HCT116 (cell line): ENCODE results near the gene PPM1F. TPM values are rescaled to one million over a fixed set of nuclear protein-coding genes. Genes with fewer than 3 reads are reported as not detected.

ENCODE experiments used
- ATAC-seq: fragments of 200-7000 bp; cut with Tn5 transposase; 2 replicates; pipeline ENCODE4 v1.9.1; 2020; ENCODE audit warnings: mild to moderate bottlenecking, moderate library complexity
- BruUV-seq: library from RNA; stranded (reverse); fragments of 400-500 nt; replicated peaks from 2 replicates; lab custom pipeline; 2021; lab: Mats Ljungman, UMichigan
- CTCF ChIA-PET: fragments of 300-600 bp; sonication (Branson Sonifier 250); formaldehyde crosslinking; loops from one replicate; lab custom pipeline; 2021; ENCODE audit warnings: antibody characterized with exemption; lab: Charles Lee
- POLR2A ChIA-PET: fragments of 300-600, 350-600 bp; sonication (Branson Sonifier 250); formaldehyde crosslinking; loops from one replicate; lab custom pipeline; 2021; ENCODE audit warnings: antibody characterized with exemption; lab: Charles Lee
- RAD21 ChIA-PET, 2 experiments: fragments of 300-600 bp; sonication (Branson Sonifier 250); formaldehyde crosslinking; loops; one replicate each; lab custom pipeline; 2023; ENCODE audit warnings: low total read pairs in 2 of 2; ENCODE audit not compliant: uncharacterized antibody in 2 of 2, unreplicated experiment in 2 of 2, low non-redundant PET in 1 of 2; lab: Charles Lee
- DNase-seq: peaks from one replicate; pipeline ENCODE4 v3.0.0-alpha.2; 2010; ENCODE audit warnings: low read depth, low spot score
- H2AFZ ChIP-seq: fragments of 200-600 bp; shearing (Covaris generic), sonication (generic); 2 replicates; pipeline ENCODE4 v1.6.1; 2017; ENCODE audit warnings: low read depth, mixed run types, mixed read lengths, antibody characterized with exemption, low read length; ENCODE audit not compliant: poor library complexity, severe bottlenecking
- H3K27ac ChIP-seq: 2 replicates; pipeline ENCODE4 v1.5.1; 2012; ENCODE audit warnings: low read depth, low read length
- H3K27me3 ChIP-seq: fragments of 200-600 bp; sonication (generic); 2 replicates; pipeline ENCODE4 v1.6.1; 2016; ENCODE audit warnings: mixed run types, low read length, mixed read lengths; ENCODE audit not compliant: insufficient read depth
- H3K36me3 ChIP-seq, 2 experiments: fragments of 200-500 bp in 1 of 2; fragments of 200-600 bp in 1 of 2; sonication (Bioruptor generic) in 1 of 2; sonication (generic) in 1 of 2; 2 replicates each; pipeline versions ENCODE4 v1.5.1 to v1.6.1; 2014 to 2016; ENCODE audit warnings: low read length in 2 of 2, inconsistent platforms in 1 of 2, mixed read lengths in 1 of 2, mixed run types in 1 of 2; ENCODE audit not compliant: insufficient read depth in 2 of 2, control insufficient read depth in 1 of 2
- H3K4me1 ChIP-seq, 2 experiments: fragments of 200-600 bp in 1 of 2; sonication (generic) in 1 of 2; 2 replicates each; pipeline versions ENCODE4 v1.5.1 to v1.6.1; 2012 to 2017; ENCODE audit warnings: low read length in 2 of 2, inconsistent platforms in 1 of 2, mild to moderate bottlenecking in 1 of 2, mixed read lengths in 1 of 2, mixed run types in 1 of 2, moderate library complexity in 1 of 2; ENCODE audit not compliant: insufficient read depth in 2 of 2, control insufficient read depth in 1 of 2
- H3K4me2 ChIP-seq: fragments of 200-600 bp; sonication (generic); 2 replicates; pipeline ENCODE4 v1.6.1; 2017; ENCODE audit warnings: mixed run types, low read length, mixed read lengths
- H3K4me3 ChIP-seq, 2 experiments: fragments of 200-600 bp in 1 of 2; sonication (generic) in 1 of 2; replicated peaks in 1 of 2; 2 replicates each; pipeline ENCODE4 v1.5.1; 2011 to 2016; ENCODE audit warnings: low read length in 2 of 2, control low read depth in 1 of 2, low read depth in 1 of 2, mild to moderate bottlenecking in 1 of 2, mixed read lengths in 1 of 2, mixed run types in 1 of 2
- H3K79me2 ChIP-seq: fragments of 200-600 bp; sonication (generic); 2 replicates; pipeline ENCODE4 v1.6.1; 2017; ENCODE audit warnings: mild to moderate bottlenecking, mixed run types, low read length, moderate library complexity, mixed read lengths; ENCODE audit not compliant: insufficient read depth
- H3K9ac ChIP-seq: fragments of 200-600 bp; sonication (generic); 2 replicates; pipeline ENCODE4 v1.6.1; 2016; ENCODE audit warnings: low read length, mixed read lengths
- H3K9me2 ChIP-seq: fragments of 200-600 bp; sonication (generic), shearing (Covaris generic); 2 replicates; pipeline ENCODE4 v1.6.1; 2017; ENCODE audit warnings: mixed run types, mild to moderate bottlenecking, moderate library complexity; ENCODE audit not compliant: insufficient read depth
- H3K9me3 ChIP-seq, 2 experiments: fragments of 200-500 bp in 1 of 2; fragments of 200-600 bp in 1 of 2; sonication (Bioruptor generic) in 1 of 2; sonication (generic) in 1 of 2; 2 replicates each; pipeline ENCODE4 v1.6.1; 2014 to 2017; ENCODE audit warnings: low read length in 2 of 2, mixed read lengths in 2 of 2, inconsistent platforms in 1 of 2, low read depth in 1 of 2, mild to moderate bottlenecking in 1 of 2, mixed run types in 1 of 2, moderate library complexity in 1 of 2; ENCODE audit not compliant: control insufficient read depth in 1 of 2, insufficient read depth in 1 of 2
- H4K20me1 ChIP-seq: fragments of 200-600 bp; sonication (generic), shearing (Covaris generic); 2 replicates; pipeline ENCODE4 v1.6.1; 2017; ENCODE audit warnings: mixed run types, mild to moderate bottlenecking, moderate library complexity; ENCODE audit not compliant: insufficient read depth
- EGR1 ChIP-seq: IDR thresholded peaks from 2 replicates; pipeline ENCODE4 v1.6.1; 2012; ENCODE audit warnings: low read depth
- EZH2 ChIP-seq: fragments of 200-600 bp; sonication (generic); IDR thresholded peaks from 2 replicates; pipeline ENCODE4 v1.6.1; 2017; ENCODE audit warnings: antibody characterized with exemption, mixed run types
- FOSL1 ChIP-seq: IDR thresholded peaks from 2 replicates; pipeline ENCODE4 v1.6.1; 2012; ENCODE audit warnings: low read depth
- POLR2A ChIP-seq: IDR thresholded peaks from 2 replicates; pipeline ENCODE4 v1.7.0; 2011; ENCODE audit warnings: borderline replicate concordance; ENCODE audit not compliant: insufficient read depth, insufficient read length; ENCODE audit errors: extremely low read depth
- POLR2AphosphoS5 ChIP-seq: IDR thresholded peaks from 2 replicates; pipeline ENCODE4 v1.6.1; 2011; ENCODE audit warnings: mild to moderate bottlenecking, low read depth, low read length, moderate library complexity
- TCF7L2 ChIP-seq: IDR thresholded peaks from 2 replicates; pipeline ENCODE4 v1.7.0; 2011; ENCODE audit warnings: borderline replicate concordance, inconsistent platforms; ENCODE audit not compliant: insufficient read depth, insufficient read length; ENCODE audit errors: extremely low read depth
- ZNF274 ChIP-seq: fragments of 200-500 bp; sonication (Bioruptor generic); IDR thresholded peaks from 2 replicates; pipeline ENCODE4 v1.6.1; 2014; ENCODE audit warnings: mild to moderate bottlenecking, low read depth, low read length, inconsistent platforms
- intact Hi-C: fragments of 100-400 bp; cut with micrococcal nuclease; formaldehyde crosslinking; loops from 2 replicates; pipeline ENCODE4 v1.10.0; 2022
- total RNA-seq: library from RNA; stranded (reverse); gene quantifications from one replicate; pipeline ENCODE4 v1.2.1, GENCODE V29; 2021; ENCODE audit not compliant: unreplicated experiment
- TF ChIP-seq, protein P1 (sequence below): IDR thresholded peaks from 2 replicates; pipeline ENCODE4 v1.6.1; 2012
- TF ChIP-seq, protein P2 (sequence below): IDR thresholded peaks from 2 replicates; pipeline ENCODE4 v1.6.1; 2012; ENCODE audit warnings: low read depth

PPM1F gene
- total RNA-seq, 1 experiment from 2014 or later: 27.3 TPM

- H2AFZ ChIP-seq: no peak overlapping the region
- no peaks in the 10 kb centered on the region for H3K9me2 ChIP-seq
- H3K9ac ChIP-seq: no peak overlapping the region
- POLR2A ChIA-PET: no interaction called here
- intact Hi-C loops: no loop called here
- no peak overlapping the region for H3K4me3 ChIP-seq
- no peaks in the 10 kb centered on the region for H3K4me1 ChIP-seq
- H4K20me1 ChIP-seq: no peaks in the 10 kb centered on the region
- no peak for DNase-seq
- no peaks in the 10 kb centered on the region for H3K9me3 ChIP-seq
- H3K36me3 ChIP-seq: no peaks in the 10 kb centered on the region
- no peak for ATAC-seq
- no peak overlapping the region for H3K27ac ChIP-seq
- H3K27me3 ChIP-seq: no peaks in the 10 kb centered on the region
- BruUV-seq: no TSS peak
- H3K4me2 ChIP-seq: no peak overlapping the region
- CTCF ChIA-PET: no interaction called here
- H3K79me2 ChIP-seq: no peaks in the 10 kb centered on the region
- RAD21 ChIA-PET: no interaction called here
- TF ChIP-seq, protein P1, sequence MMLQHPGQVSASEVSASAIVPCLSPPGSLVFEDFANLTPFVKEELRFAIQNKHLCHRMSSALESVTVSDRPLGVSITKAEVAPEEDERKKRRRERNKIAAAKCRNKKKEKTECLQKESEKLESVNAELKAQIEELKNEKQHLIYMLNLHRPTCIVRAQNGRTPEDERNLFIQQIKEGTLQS: no peak
These were observed 49.4 kb downstream of the PPM1F start for GRCh38 chr22:21903283-21903682.

DNA sequence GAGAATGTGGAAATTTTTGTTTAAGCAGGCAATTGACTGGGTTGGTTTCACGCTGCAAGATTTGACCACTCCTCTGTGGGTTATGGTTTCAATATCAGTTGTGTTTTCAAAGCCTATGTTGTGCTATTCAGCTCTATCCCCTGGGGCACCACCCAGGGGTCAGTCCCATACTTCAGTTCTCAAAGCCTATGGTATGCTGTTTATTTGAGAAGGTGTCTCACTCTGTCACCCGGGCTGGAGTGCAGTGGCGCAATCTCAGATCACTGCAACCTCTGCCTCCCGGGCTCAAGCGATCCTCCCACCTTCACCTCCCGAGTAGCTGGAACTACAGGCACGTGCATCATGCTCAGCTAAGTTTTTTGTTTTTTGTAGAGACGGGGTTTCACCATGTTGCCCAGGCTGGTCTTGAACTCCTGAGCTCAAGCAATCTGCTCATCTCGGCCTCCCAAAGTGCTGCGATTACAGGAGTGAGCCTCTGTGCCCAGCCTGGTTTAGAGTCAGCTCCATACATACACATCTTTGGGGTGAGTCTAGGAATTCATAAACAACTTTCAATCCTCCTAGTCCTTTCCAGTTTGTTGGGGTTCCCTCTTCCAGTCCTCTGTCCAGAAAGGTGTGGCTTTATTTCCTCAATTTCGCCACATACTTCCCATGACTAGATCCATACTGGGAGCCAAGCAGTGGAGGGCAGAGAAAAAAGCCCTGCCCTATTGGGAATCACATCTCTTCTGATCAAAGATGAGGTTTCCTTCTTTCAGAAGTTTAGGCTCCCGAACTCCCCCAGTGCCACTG is 50.2 kb downstream of the PPM1F start:
- ATAC-seq (no peak), DNase-seq (no peak)
- Histone ChIP-seq H4K20me1 (no peaks in the 10 kb centered on the region), H3K4me2 (no peak overlapping the region), H3K27ac (no peak overlapping the region), H3K9ac (no peak overlapping the region), H3K9me3 (no peaks in the 10 kb centered on the region), H3K4me3 (no peak overlapping the region), H3K36me3 (no peaks in the 10 kb centered on the region), H3K9me2 (no peaks in the 10 kb centered on the region), H3K79me2 (no peaks in the 10 kb centered on the region), H3K27me3 (no peaks in the 10 kb centered on the region), H2AFZ (no peak overlapping the region), H3K4me1 (no peaks in the 10 kb centered on the region)
- BruUV-seq: no TSS peak
- POLR2A ChIA-PET: no interaction called here
- CTCF ChIA-PET: no interaction called here
- TF ChIP-seq FOSL1 (no peak), ZNF274 (no peak), POLR2A (no peak), EGR1 (no peak), EZH2 (no peak), TCF7L2 (no peak), POLR2AphosphoS5 (no peak)
- TF ChIP-seq, protein P2, sequence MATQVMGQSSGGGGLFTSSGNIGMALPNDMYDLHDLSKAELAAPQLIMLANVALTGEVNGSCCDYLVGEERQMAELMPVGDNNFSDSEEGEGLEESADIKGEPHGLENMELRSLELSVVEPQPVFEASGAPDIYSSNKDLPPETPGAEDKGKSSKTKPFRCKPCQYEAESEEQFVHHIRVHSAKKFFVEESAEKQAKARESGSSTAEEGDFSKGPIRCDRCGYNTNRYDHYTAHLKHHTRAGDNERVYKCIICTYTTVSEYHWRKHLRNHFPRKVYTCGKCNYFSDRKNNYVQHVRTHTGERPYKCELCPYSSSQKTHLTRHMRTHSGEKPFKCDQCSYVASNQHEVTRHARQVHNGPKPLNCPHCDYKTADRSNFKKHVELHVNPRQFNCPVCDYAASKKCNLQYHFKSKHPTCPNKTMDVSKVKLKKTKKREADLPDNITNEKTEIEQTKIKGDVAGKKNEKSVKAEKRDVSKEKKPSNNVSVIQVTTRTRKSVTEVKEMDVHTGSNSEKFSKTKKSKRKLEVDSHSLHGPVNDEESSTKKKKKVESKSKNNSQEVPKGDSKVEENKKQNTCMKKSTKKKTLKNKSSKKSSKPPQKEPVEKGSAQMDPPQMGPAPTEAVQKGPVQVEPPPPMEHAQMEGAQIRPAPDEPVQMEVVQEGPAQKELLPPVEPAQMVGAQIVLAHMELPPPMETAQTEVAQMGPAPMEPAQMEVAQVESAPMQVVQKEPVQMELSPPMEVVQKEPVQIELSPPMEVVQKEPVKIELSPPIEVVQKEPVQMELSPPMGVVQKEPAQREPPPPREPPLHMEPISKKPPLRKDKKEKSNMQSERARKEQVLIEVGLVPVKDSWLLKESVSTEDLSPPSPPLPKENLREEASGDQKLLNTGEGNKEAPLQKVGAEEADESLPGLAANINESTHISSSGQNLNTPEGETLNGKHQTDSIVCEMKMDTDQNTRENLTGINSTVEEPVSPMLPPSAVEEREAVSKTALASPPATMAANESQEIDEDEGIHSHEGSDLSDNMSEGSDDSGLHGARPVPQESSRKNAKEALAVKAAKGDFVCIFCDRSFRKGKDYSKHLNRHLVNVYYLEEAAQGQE: no peak
- intact Hi-C loops: no loop called here
- RAD21 ChIA-PET: no interaction called here
